Activated CD8-positive, alpha-beta T cell treated with anti-CD3 and anti-CD28 coated beads for 36 hours (primary cell): ENCODE results near the gene TCP1. TPM values are rescaled to one million over a fixed set of nuclear protein-coding genes. Genes with fewer than 3 reads are reported as not detected.
A peak's percentile ranks its signal among the peaks of the same experiment; 100 is the strongest.

Source experiments
- ATAC-seq: fragments of 200-7000 bp; cut with Tn5 transposase; one replicate; pipeline ENCODE4 v1.10.0; 2021; ENCODE audit warnings: mild to moderate bottlenecking, moderate library complexity
- CTCF ChIA-PET: fragments of 350-600 bp; sonication (Branson Sonifier 250); formaldehyde crosslinking; loops from one replicate; lab custom pipeline; 2021; ENCODE audit warnings: antibody characterized with exemption; lab: Charles Lee
- POLR2A ChIA-PET: fragments of 350-600 bp; sonication (Branson Sonifier 250); formaldehyde crosslinking; loops from one replicate; lab custom pipeline; 2021; ENCODE audit warnings: antibody characterized with exemption; lab: Charles Lee
- DNase-seq: peaks from one replicate; pipeline ENCODE4 v3.0.0-alpha.2; 2020
- H3K27ac Mint-ChIP-seq: one replicate; pipeline ENCODE4 v1.8.0; 2021; ENCODE audit warnings: mild to moderate bottlenecking, mixed read lengths
- H3K27me3 Mint-ChIP-seq: one replicate; pipeline ENCODE4 v1.8.0; 2021; ENCODE audit warnings: mixed read lengths
- H3K36me3 Mint-ChIP-seq: one replicate; pipeline ENCODE4 v1.8.0; 2021; ENCODE audit warnings: low read depth, mixed read lengths
- H3K4me1 Mint-ChIP-seq: one replicate; pipeline ENCODE4 v1.8.0; 2021; ENCODE audit warnings: low read depth, mixed read lengths
- H3K4me3 Mint-ChIP-seq: one replicate; pipeline ENCODE4 v1.8.0; 2021; ENCODE audit warnings: mild to moderate bottlenecking, moderate library complexity, mixed read lengths
- H3K9me3 Mint-ChIP-seq: one replicate; pipeline ENCODE4 v1.8.0; 2021; ENCODE audit warnings: mixed read lengths
- intact Hi-C: fragments of 100-400 bp; cut with micrococcal nuclease; formaldehyde crosslinking; loops from one replicate; pipeline ENCODE4 v1.10.0; 2022
- total RNA-seq, 2 experiments: library from RNA; stranded (reverse); gene quantifications; one replicate each; pipeline ENCODE4 v1.2.3, GENCODE V29; 2021
- TF ChIP-seq, protein P1 (sequence below): fragments of 200-600 bp; IDR thresholded peaks from one replicate; pipeline ENCODE4 v1.8.0; 2022; ENCODE audit warnings: antibody characterized with exemption, mild to moderate bottlenecking

The TCP1 gene
- total RNA-seq, 2 experiments from 2014 or later, result 446 to 452 TPM

DNA sequence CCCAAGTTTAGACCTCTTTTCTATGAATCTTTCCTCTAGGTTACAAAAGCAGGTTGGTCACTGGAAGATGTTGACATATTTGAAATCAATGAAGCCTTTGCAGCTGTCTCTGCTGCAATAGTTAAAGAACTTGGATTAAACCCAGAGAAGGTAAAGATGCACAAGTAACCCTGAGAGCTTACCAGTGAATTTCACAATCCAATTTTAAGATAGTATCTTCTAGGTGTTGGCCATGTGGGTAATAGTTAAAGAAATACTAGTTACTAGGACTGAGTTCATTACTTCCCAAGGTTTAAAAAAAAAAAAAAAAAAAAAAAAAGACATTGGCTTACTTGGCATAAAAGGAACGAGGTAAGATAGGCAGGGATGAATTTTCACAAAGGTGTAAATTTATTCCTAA, 11.3 kb downstream of the TCP1 start:
- CTCF ChIA-PET, result no interaction called here
- POLR2A ChIA-PET, result interaction anchor here (3.1 kb wide), 1 partner anchor 10 kb away, joined by 25 read pairs; the partner anchor contains the start of genes MRPL18 and TCP1
- no peaks in the 10 kb centered on the region for H3K9me3 Mint-ChIP-seq
- peaks cover 58% of the 10 kb centered on the region for H3K36me3 Mint-ChIP-seq
- peaks cover 14% of the 10 kb centered on the region for H3K4me1 Mint-ChIP-seq
- H3K27me3 Mint-ChIP-seq, result no peaks in the 10 kb centered on the region
- DNase-seq, result no peak
- H3K4me3 Mint-ChIP-seq, result no peak overlapping the region
- ATAC-seq, result no peak
- intact Hi-C loops, result no loop called here
- TF ChIP-seq, protein P1, sequence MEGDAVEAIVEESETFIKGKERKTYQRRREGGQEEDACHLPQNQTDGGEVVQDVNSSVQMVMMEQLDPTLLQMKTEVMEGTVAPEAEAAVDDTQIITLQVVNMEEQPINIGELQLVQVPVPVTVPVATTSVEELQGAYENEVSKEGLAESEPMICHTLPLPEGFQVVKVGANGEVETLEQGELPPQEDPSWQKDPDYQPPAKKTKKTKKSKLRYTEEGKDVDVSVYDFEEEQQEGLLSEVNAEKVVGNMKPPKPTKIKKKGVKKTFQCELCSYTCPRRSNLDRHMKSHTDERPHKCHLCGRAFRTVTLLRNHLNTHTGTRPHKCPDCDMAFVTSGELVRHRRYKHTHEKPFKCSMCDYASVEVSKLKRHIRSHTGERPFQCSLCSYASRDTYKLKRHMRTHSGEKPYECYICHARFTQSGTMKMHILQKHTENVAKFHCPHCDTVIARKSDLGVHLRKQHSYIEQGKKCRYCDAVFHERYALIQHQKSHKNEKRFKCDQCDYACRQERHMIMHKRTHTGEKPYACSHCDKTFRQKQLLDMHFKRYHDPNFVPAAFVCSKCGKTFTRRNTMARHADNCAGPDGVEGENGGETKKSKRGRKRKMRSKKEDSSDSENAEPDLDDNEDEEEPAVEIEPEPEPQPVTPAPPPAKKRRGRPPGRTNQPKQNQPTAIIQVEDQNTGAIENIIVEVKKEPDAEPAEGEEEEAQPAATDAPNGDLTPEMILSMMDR, result no peak
- no peak overlapping the region for H3K27ac Mint-ChIP-seq

DNA sequence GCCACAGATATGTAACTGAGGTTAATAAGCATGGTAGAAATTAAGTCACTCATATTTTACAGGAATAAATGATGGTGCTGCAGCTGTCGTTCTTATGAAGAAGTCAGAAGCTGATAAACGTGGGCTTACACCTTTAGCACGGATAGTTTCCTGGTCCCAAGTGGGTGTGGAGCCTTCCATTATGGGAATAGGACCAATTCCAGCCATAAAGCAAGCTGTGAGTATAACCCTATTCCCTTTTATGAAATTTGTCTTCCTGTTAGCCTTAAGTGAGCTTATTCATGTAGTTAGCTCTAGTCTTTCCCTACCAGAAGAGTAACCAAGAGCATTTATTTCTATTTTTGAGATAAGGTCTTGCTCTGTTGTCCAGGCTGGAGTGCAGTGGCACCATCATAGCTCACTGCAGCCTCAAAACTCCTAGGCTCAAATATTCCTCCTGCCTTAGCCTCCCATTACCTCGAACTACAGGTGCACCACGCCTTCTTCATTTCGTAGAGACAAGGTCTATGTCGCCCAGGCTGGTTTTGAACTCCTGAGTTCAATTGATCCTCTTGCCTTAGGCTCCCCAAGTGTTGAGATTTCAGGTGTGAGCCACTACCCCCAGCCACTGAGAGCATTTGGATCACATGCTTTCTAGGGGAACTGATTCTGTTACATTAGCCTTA, 12.0 kb downstream of the TCP1 start:
- Mint-ChIP-seq H3K4me3 (no peak overlapping the region), H3K27ac (peak overlapping the region; percentile 17), H3K9me3 (no peaks in the 10 kb centered on the region), H3K36me3 (peaks cover 50% of the 10 kb centered on the region), H3K4me1 (peaks cover 6% of the 10 kb centered on the region), H3K27me3 (no peaks in the 10 kb centered on the region)
- intact Hi-C loops, result no loop called here
- TF ChIP-seq, protein P1, result no peak
- ATAC-seq (no peak), DNase-seq (no peak)
- ChIA-PET CTCF (no interaction called here), POLR2A (interaction anchor here (0.8 to 3.1 kb wide), 3 partner anchors 9 to 13 kb away, joined by 3 to 25 read pairs (median 3); partner anchors contain the start of genes MRPL18 and TCP1)

DNA sequence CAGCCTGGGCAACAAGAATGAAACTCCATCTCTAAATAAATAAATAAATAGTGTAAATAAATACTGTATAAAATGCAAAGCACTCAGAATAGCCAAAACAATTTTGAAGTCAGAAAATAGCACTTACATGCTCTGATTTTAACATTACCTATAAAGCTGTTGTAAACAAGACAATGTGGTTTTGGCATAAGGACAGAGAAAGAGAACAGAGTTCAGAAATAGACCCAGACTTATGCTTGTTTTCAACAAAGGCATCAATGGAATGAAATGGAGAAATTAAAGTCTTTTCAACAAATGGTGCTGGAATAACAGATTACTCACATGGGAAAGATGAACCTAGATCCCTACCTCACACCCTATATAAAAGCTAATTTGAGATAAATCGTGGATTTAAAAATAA, 17.2 kb downstream of the TCP1 start:
- POLR2A ChIA-PET, result interaction anchor here (1.4 to 6.4 kb wide), 4 partner anchors 10 to 41 kb away, joined by 4 to 39 read pairs (median 10); partner anchors contain the start of gene ACAT2

GRCh38 chr6:159769470-159769869, 19.9 kb downstream of the TCP1 start:
- peak overlapping the region; percentile 18 for H3K27ac Mint-ChIP-seq
- TF ChIP-seq, protein P1, result no peak
- peaks cover 12% of the 10 kb centered on the region for H3K4me1 Mint-ChIP-seq
- no peak overlapping the region for H3K4me3 Mint-ChIP-seq
- ATAC-seq, result peak; percentile 37
- intact Hi-C loops, result no loop called here
- DNase-seq, result no peak
- no peaks in the 10 kb centered on the region for H3K27me3 Mint-ChIP-seq
- peaks cover 47% of the 10 kb centered on the region for H3K36me3 Mint-ChIP-seq
- POLR2A ChIA-PET, result interaction anchor here (0.6 to 6.4 kb wide), 6 partner anchors 10 to 78 kb away, joined by 3 to 39 read pairs (median 4); partner anchors contain the start of genes MRPL18, TCP1 and WTAP
- CTCF ChIA-PET, result no interaction called here
- H3K9me3 Mint-ChIP-seq, result peaks cover 6% of the 10 kb centered on the region

More for the DNA sequence above, 17.2 kb downstream of the TCP1 start:
- peaks cover 2% of the 10 kb centered on the region for H3K4me1 Mint-ChIP-seq
- no peak overlapping the region for H3K27ac Mint-ChIP-seq
- peaks cover 48% of the 10 kb centered on the region for H3K36me3 Mint-ChIP-seq
- H3K27me3 Mint-ChIP-seq, result no peaks in the 10 kb centered on the region
- no peak overlapping the region for H3K4me3 Mint-ChIP-seq
- ATAC-seq (no peak), DNase-seq (no peak)
- TF ChIP-seq, protein P1, result no peak
- intact Hi-C loops, result no loop called here
- CTCF ChIA-PET, result interaction anchor here (1.0 to 1.6 kb wide), 2 partner anchors 17 to 81 kb away, joined by 3 to 4 read pairs; partner anchors contain the start of gene TCP1
- peaks cover 6% of the 10 kb centered on the region for H3K9me3 Mint-ChIP-seq

GRCh38 chr6:159766906-159767305, 22.5 kb downstream of the TCP1 start:
- H3K36me3 Mint-ChIP-seq, result peaks cover 53% of the 10 kb centered on the region
- peaks cover 18% of the 10 kb centered on the region for H3K4me1 Mint-ChIP-seq
- peak overlapping the region; percentile 52 for H3K27ac Mint-ChIP-seq
- H3K9me3 Mint-ChIP-seq, result peaks cover 6% of the 10 kb centered on the region
- H3K4me3 Mint-ChIP-seq, result no peak overlapping the region
- H3K27me3 Mint-ChIP-seq, result no peaks in the 10 kb centered on the region
- TF ChIP-seq, protein P1, result no peak
- CTCF ChIA-PET, result no interaction called here
- intact Hi-C loops, result no loop called here
- DNase-seq (no peak), ATAC-seq (no peak)
- POLR2A ChIA-PET, result interaction anchor here (1.0 to 6.4 kb wide), 3 partner anchors 16 to 203 kb away, joined by 3 to 39 read pairs (median 36); partner anchors contain the start of genes MRPL18 and TCP1
